ENCODE measurements around the gene ABCA9.
"Not testable (repeated sequence)": the region's sequence is repeated elsewhere in the genome, so short reads cannot be mapped to it uniquely, and the experiment has no call there.

Gene ABCA9

DNA sequence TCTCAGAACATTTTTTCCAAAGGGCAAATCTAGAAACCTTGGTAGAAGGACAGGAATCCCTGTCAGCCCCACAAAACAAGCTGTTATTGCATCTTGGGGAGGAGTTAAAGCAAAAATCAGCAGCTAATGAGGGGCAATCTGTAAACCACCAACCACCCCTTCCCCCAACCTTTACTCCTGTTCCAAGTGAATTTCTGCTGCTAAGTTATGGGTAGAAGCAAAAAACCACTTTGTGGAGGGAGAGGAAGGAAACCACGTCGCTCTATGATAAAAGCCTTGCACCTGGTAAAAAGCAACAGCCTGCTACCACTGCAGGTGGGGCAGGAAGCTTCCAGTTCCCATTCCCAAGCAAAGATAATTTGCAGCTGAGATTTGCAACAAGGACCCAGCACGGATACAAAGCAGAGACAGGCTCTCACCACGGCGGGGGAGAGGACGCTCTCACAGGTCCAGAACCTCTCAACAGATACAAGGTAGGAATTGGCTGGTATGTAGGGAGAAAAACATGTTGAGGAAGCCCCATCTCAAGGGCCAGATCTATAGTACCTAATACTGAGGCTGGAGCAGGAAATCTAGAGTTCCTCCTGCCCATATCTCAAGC is 116.2 kb downstream of the ABCA9 start:
- no peak for DNase-seq

DNA sequence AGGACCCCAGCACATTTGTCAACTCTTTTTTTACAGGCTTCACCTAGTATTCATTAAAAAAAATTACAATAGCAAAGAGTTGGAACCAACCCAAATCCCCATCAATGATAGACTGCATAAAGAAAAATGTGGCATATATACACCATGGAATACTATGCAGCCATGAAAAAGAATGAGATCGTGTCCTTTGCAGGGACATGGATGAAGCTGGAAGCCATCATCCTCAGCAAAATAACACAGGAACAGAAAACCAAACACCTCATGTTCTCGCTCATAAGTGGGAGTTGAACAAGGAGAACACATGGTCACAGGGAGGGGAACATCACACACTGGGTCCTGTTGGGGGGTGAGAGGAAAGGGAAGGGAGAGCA is 116.9 kb downstream of the ABCA9 start:
- DNase-seq = not testable (repeated sequence)

DNA sequence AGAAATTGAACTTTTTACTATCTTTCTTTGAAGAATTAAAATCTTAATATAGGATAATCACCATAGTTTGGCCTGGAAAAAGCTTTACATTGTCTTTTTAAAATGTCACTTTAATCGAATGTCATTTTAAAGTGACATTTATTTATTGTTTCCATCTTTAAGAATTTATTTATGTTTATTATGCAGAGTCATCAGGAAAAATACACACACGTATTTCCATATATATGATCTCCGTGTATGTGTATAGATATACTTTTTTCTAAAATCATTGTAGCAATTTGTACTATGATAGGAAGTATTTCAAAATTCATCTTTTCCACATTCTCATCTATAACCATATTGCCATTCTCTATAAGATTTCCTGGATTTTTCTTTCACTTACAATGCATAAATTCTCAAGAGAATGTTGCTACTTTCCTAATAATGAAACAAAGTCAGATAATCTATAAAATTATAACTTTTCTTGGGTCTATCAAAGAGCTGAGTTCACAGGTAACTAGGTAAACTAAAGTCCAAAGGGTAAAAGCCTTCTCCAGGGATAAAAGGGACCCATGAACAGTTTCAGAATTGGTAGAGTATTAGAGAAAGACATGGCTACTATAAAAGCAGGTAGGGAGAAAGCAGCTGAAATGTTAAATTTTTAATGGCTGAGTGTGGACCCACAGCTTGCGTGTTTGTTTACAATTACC is 117.5 kb downstream of the ABCA9 start:
- DNase-seq = no peak

DNA sequence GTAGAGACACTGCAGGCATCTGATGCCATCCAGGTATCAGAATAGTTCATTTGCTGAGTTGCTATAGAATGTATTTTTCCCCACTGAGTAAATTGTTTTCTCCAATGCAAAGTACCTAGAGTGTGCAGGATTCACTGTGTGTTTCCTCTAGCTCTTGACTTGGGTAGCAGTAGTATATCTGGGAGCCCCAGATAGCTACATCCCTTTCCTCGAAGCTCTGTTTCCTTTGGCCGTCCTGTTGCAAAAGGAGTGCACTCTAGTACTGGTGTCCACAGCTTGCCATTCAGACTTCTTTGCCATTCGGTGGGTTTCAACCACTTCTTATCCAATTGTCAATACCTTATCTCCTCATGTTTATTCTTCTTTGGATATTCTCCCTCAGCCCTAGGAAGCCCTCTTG is 118.3 kb downstream of the ABCA9 start:
- no peak for DNase-seq

DNA sequence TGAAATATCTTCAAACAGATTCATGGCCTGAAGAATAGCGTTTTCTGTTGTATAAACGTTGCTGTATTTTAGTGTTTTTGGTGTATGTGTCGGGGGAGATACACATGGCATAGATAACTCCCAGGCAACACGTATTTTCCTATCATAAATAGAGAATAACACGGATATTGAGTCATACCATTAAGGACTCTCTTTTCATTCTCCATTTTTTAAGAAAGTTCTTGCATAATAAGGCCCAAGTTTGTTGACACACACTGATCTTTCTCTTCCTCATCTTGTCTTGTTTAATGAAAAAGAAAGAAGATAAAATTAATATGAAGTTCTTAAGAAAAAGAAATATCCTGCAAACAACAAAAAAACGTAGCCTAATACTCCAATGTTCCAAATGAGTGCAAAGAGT is 119.0 kb downstream of the ABCA9 start:
- no peak for DNase-seq

DNA sequence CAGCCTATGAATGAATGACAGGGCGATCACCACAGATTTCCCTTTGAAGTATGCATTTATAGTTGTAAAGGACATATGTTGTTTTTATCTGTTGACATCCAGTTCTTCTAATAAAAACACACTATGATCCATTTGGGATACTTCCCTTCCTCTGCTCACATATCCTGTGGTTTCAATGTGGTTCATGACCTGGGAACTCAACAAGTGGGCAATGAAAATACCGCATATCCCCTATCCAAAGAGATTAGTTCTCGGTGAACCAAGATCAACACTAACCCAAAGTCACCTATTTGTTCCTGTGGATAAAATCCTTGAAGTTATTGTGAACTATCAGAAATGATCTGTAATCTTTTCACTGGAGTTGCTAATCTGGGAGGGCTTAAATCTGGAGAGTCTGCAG is 121.5 kb downstream of the ABCA9 start:
- no peak for DNase-seq

DNA sequence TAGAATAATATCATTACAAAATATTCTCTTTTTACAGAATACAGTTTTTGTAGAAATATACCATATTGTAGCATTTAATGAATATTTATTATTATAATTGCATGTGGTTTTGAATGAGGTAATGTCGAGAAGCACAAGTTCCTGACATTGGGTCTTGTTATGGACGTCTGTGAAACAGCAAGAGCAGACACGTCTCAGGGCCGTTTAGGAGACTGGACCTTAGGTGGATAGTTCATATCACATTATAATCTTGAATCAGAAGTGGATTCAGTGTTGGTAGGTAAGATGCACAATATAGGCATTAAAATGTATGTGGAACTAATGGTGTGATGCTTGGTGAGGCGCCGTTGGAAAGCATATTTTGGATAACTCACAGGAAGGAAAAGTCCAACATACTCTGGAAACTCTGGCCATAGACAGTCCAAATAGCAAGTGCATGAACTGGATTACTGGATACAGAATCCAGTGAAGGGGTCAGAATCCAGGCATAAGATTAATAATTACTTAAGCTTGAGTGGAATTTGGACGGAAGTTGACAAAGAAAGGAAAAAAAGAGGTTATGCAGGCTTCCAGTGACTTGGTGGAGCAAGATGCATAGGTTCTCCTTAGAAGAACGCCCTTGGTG is 122.7 kb downstream of the ABCA9 start:
- no peak for DNase-seq

DNA sequence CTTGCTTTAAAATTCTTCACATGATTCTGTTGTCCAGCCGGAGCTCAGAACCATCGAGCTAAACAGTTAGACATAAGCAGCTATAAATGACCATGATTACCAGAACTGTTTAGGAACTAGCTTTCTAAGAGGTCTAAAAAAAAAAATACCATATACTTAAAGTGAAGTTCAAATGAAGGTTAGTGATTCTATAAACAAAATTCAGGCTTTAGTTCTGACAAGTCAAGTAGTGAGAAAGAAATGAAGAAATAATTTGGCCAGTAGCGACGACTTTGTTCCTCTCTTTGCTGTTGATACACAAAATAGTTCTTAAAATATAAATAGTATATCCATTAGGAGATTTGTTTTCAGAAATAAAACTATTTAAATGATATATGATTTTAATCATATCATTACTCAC is 133.2 kb downstream of the ABCA9 start:
- no peak for DNase-seq

DNA sequence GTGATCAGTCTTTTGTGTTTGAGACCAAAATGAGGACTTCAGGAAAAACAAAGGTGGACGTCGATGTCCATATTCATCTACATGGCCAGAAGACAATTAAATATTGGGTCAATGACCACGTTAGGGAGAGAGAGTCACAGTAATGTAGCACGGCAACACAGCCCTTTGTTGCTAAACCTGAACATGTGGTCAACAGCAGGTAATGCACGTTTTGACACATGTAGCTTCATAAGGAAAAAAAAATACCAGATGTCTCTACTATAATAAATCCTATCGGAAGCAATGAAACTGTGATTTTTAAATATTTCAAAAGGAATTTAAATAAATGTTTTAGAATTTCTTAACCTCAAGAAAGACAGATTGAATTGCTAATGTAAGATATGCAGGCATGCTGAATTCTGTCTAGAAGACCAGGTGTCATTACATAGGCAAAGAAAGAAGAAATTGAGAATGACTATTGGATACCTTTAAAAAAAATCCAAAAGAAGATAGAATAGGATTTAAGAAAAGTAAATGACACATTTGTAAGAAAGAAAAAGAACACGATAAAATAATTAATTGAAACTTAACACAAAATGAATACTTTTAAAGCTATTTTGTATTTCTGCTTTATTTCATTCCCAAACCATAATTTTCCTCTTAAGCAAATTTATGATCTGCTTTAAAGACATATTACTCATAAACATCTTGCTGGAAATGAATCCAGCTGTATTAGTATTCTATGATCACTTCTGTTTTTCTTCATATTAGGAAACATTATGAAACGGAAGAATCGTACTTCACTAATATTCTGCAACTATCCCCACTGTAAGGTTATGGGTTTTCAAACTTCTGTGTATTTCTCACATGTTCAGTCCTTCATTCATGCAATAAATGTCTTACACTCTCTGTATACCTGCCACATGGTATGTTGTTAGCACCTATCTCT is 135.7 kb downstream of the ABCA9 start:
- DNase-seq = no peak

Measured in CD4-positive, alpha-beta T cell treated with Interleukin-17A for 4 hours (primary cell).